GM12801 (cell line): ENCODE data around the gene PRDX1.

ENCODE experiments used
- CTCF ChIP-seq: IDR thresholded peaks from one replicate; pipeline ENCODE4 v1.5.1; 2011; ENCODE audit warnings: control low read depth; ENCODE audit not compliant: insufficient read length; ENCODE audit errors: extremely low read depth

The PRDX1 gene

GRCh38 chr1:45531873-45532272, 10.2 kb upstream of the PRDX1 start:
- no peak for TF ChIP-seq CTCF

GRCh38 chr1:45530632-45531135, 9.0 kb upstream of the PRDX1 start:
- TF ChIP-seq CTCF, result no peak

GRCh38 chr1:45526135-45526644, 4.5 kb upstream of the PRDX1 start:
- no peak for TF ChIP-seq CTCF

GRCh38 chr1:45522324-45523104, 830 bp upstream of the PRDX1 start:
- TF ChIP-seq CTCF, result no peak

GRCh38 chr1:45518910-45519309, 2.8 kb downstream of the PRDX1 start:
- no peak for TF ChIP-seq CTCF

- TF ChIP-seq CTCF, result no peak
Observed at GRCh38 chr1:45516465-45516864, 5.2 kb downstream of the PRDX1 start.

- no peak for TF ChIP-seq CTCF
Observed at GRCh38 chr1:45516036-45516435, 5.6 kb downstream of the PRDX1 start.
